Right lobe of liver (tissue), 6 donors: ENCODE measurements around the gene TMEM248. TPM values are rescaled to one million over a fixed set of nuclear protein-coding genes. Genes with fewer than 3 reads are reported as not detected.
"Not testable (repeated sequence)": the region's sequence is repeated elsewhere in the genome, so short reads cannot be mapped to it uniquely, and the experiment has no call there.

Experiments used
- ATAC-seq, 4 donors: fragments of 200-7000 bp; cut with Tn5 transposase; one replicate each; pipeline ENCODE4 v1.9.1; 2020; ENCODE audit warnings: mild to moderate bottlenecking in 4 of 4, moderate library complexity in 4 of 4
- DNase-seq, 3 donors: peaks; one replicate each; pipeline ENCODE4 v3.0.0-alpha.2; 2020
- H3K27ac ChIP-seq, 3 donors: fragments of 200-600 bp; one replicate each; pipeline ENCODE4 v1.8.0; 2022
- H3K27me3 ChIP-seq, 2 donors: fragments of 200-600 bp; one replicate each; pipeline ENCODE4 v1.8.0; 2022
- H3K36me3 ChIP-seq, 4 donors: fragments of 200-600 bp; sonication (generic) in 1 of 4; one replicate each; pipeline versions ENCODE4 v1.5.1 to v1.8.0; 2017 to 2022; ENCODE audit warnings: control low read depth in 1 of 4
- H3K4me1 ChIP-seq, 4 donors: fragments of 200-600 bp; sonication (generic) in 1 of 4; one replicate each; pipeline versions ENCODE4 v1.5.1 to v1.8.0; 2017 to 2022; ENCODE audit warnings: control low read depth in 1 of 4
- H3K4me3 ChIP-seq, 3 donors: fragments of 200-600 bp; one replicate each; pipeline ENCODE4 v1.8.0; 2022
- H3K9me3 ChIP-seq, 4 donors: fragments of 200-600 bp; sonication (generic) in 1 of 4; one replicate each; pipeline versions ENCODE4 v1.5.1 to v1.8.0; 2017 to 2022; ENCODE audit warnings: control low read depth in 1 of 4
- CTCF ChIP-seq, 4 donors: fragments of 200-600 bp in 3 of 4; fragments of 450-650 bp in 1 of 4; IDR thresholded peaks; one replicate each; pipeline versions ENCODE4 v1.5.1 to v1.8.0; 2016 to 2022; ENCODE audit warnings: antibody characterized with exemption in 4 of 4, mild to moderate bottlenecking in 2 of 4
- POLR2A ChIP-seq: fragments of 450-650 bp; IDR thresholded peaks from one replicate; pipeline ENCODE4 v1.6.1; 2017; ENCODE audit warnings: antibody characterized with exemption, mild to moderate bottlenecking
- WGBS: methylation state at CpG from one replicate; pipeline ENCODE4 v1.1.6; 2018; ENCODE audit warnings: low coverage, low lambda C conversion rate; ENCODE audit not compliant: insufficient coverage; ENCODE audit errors: missing lambda C conversion rate; 5-methylcytosine and 5-hydroxymethylcytosine counted together
- intact Hi-C, 2 donors: fragments of 100-400 bp; cut with DNase I; formaldehyde crosslinking; loops; one replicate each; pipeline versions ENCODE4 v1.11.2 to v1.14.1; 2022
- total RNA-seq, 6 experiments: library from RNA; depleted of rRNA in 2 of 6; stranded (reverse); fragments of >200 nt in 2 of 6; fragmentation: NEBNext Ultra II Directional in 3 of 6; extraction: Animal tissue kit (Norgen Biotek cat#: 25700) in 3 of 6; gene quantifications; one replicate each; pipeline versions ENCODE4 v1.1.0 to v1.2.4, GENCODE V29; 2016 to 2023
- donor health status: DM: no; HTN: yes; CAD: no.
- donor health status: DM: no; HTN: no; CAD: no.
- donor health status: DM: no; HTN: no; CAD: no.
- donor health status: DM: no; HTN: yes; CAD: no.
- donor health status: DM: no; HTN: yes; CAD: no.

The TMEM248 gene
- total RNA-seq, 6 experiments from 2014 or later = 53.3 to 76.5 (median 63.2) TPM

GRCh38 chr7:66967029-66967428 is 46.0 kb downstream of the TMEM248 start:
- no peaks in the 10 kb centered on the region for H3K4me1 ChIP-seq
- H3K9me3 ChIP-seq = no peaks in the 10 kb centered on the region
- no peak overlapping the region for H3K27ac ChIP-seq
- no peak overlapping the region for H3K4me3 ChIP-seq
- WGBS = 47% methylated on average over 2 of the region's 6 CpGs
- TF ChIP-seq POLR2A (no peak), CTCF (IDR thresholded peaks at IDR 0.05) (no peak)
- DNase-seq (no peak), ATAC-seq (no peak)
- intact Hi-C loops = no loop called here
- H3K27me3 ChIP-seq = no peaks in the 10 kb centered on the region
- H3K36me3 ChIP-seq = no peaks in the 10 kb centered on the region

- H3K36me3 ChIP-seq, H3K27me3 ChIP-seq, DNase-seq, intact Hi-C loops, H3K9me3 ChIP-seq, H3K4me3 ChIP-seq, H3K4me1 ChIP-seq, H3K27ac ChIP-seq, ATAC-seq: not testable (repeated sequence)
- 100% methylated on average over 1 of the region's 5 CpGs for WGBS
These were observed 48.0 kb downstream of the TMEM248 start for GRCh38 chr7:66969001-66969400.

- no peak for DNase-seq
- Histone ChIP-seq H3K4me3 (no peak overlapping the region), H3K27me3 (no peaks in the 10 kb centered on the region), H3K27ac (no peak overlapping the region), H3K36me3 (no peaks in the 10 kb centered on the region), H3K4me1 (no peaks in the 10 kb centered on the region), H3K9me3 (no peaks in the 10 kb centered on the region)
- intact Hi-C loops = no loop called here
- 75% methylated on average over 2 of the region's 5 CpGs for WGBS
- no peak for ATAC-seq
- TF ChIP-seq POLR2A (no peak), CTCF (IDR thresholded peaks at IDR 0.05) (no peak)
These were observed 49.3 kb downstream of the TMEM248 start for GRCh38 chr7:66970310-66970709.

GRCh38 chr7:66974986-66975590 is 54.1 kb downstream of the TMEM248 start:
- intact Hi-C loops = no loop called here
- DNase-seq (peak in 1 of 3 donors; percentile 22), ATAC-seq (no peak)
- Histone ChIP-seq H3K27ac (no peak overlapping the region), H3K36me3 (no peaks in the 10 kb centered on the region), H3K27me3 (no peaks in the 10 kb centered on the region), H3K4me1 (no peaks in the 10 kb centered on the region), H3K9me3 (no peaks in the 10 kb centered on the region), H3K4me3 (no peak overlapping the region)
- no peak for TF ChIP-seq CTCF (IDR thresholded peaks at IDR 0.05)
- TF ChIP-seq POLR2A = no peak
- WGBS = 100% methylated on average over 1 of the region's 15 CpGs

- not testable (repeated sequence) for H3K4me3 ChIP-seq, DNase-seq
- WGBS = 66% methylated on average over 5 of the region's 5 CpGs
These were observed 57.3 kb downstream of the TMEM248 start for GRCh38 chr7:66978312-66978711.

GRCh38 chr7:66979013-66979412 is 58.0 kb downstream of the TMEM248 start:
- H3K4me3 ChIP-seq, H3K27ac ChIP-seq, DNase-seq, H3K4me1 ChIP-seq, ATAC-seq, H3K36me3 ChIP-seq, H3K9me3 ChIP-seq, H3K27me3 ChIP-seq, intact Hi-C loops: not testable (repeated sequence)
- 86% methylated on average over 2 of the region's 2 CpGs for WGBS

More at GRCh38 chr7:66978312-66978711, 57.3 kb downstream of the TMEM248 start:
- H3K27ac ChIP-seq, intact Hi-C loops, H3K4me1 ChIP-seq, H3K27me3 ChIP-seq, H3K36me3 ChIP-seq, H3K9me3 ChIP-seq, ATAC-seq: not testable (repeated sequence)

- H3K9me3 ChIP-seq, ATAC-seq, H3K4me1 ChIP-seq, intact Hi-C loops, H3K4me3 ChIP-seq, DNase-seq, H3K36me3 ChIP-seq, H3K27ac ChIP-seq, H3K27me3 ChIP-seq: not testable (repeated sequence)
- 100% methylated on average over 1 of the region's 1 CpG for WGBS
These were observed 59.3 kb downstream of the TMEM248 start for GRCh38 chr7:66980336-66980735.

GRCh38 chr7:66989552-66989951 is 68.5 kb downstream of the TMEM248 start:
- no CpG with 5 or more reads among the region's 3 CpGs for WGBS
- intact Hi-C loops = not testable (repeated sequence)

GRCh38 chr7:66994051-66994450 is 73.0 kb downstream of the TMEM248 start:
- H3K27me3 ChIP-seq, intact Hi-C loops, H3K9me3 ChIP-seq, H3K4me1 ChIP-seq, DNase-seq, ATAC-seq: not testable (repeated sequence)
- H3K27ac ChIP-seq = peak overlapping the region in 2 of 3 donors; percentile 91 to 97
- peak overlapping the region; percentile 65 to 77 (median 72) for H3K4me3 ChIP-seq
- H3K36me3 ChIP-seq = peaks cover 0 to 44% (median 22%) of the 10 kb centered on the region in 4 donors
- 46% methylated on average over 5 of the region's 5 CpGs for WGBS

More at GRCh38 chr7:66989552-66989951, 68.5 kb downstream of the TMEM248 start:
- not testable (repeated sequence) for DNase-seq, H3K9me3 ChIP-seq, ATAC-seq, H3K4me1 ChIP-seq, H3K27ac ChIP-seq, H3K4me3 ChIP-seq, H3K27me3 ChIP-seq
- H3K36me3 ChIP-seq = peaks cover 0 to 62% (median 24%) of the 10 kb centered on the region in 4 donors
